Neural cell (in vitro differentiated cells): ENCODE data around the gene NRAS. TPM values are rescaled to one million over a fixed set of nuclear protein-coding genes. Genes with fewer than 3 reads are reported as not detected.

Source experiments
- H2AFZ ChIP-seq: fragments of 200-600, 300-800 bp; sonication (generic), shearing (Covaris generic); 2 replicates; pipeline ENCODE4 v1.6.0; 2014; ENCODE audit warnings: low read depth, mild to moderate bottlenecking, antibody characterized with exemption, low read length, moderate library complexity
- H3F3A ChIP-seq: fragments of 200-600 bp; shearing (Covaris generic); 2 replicates; pipeline ENCODE4 v1.6.1; 2016; ENCODE audit warnings: mild to moderate bottlenecking, moderate library complexity, mixed read lengths, antibody characterized with exemption, low read length; ENCODE audit not compliant: insufficient read depth, poor library complexity, severe bottlenecking
- H3K27ac ChIP-seq: fragments of 200-600, 300-800 bp; sonication (generic), shearing (Covaris generic); 2 replicates; pipeline ENCODE4 v1.5.1; 2014; ENCODE audit warnings: mild to moderate bottlenecking, low read length, moderate library complexity
- H3K27me3 ChIP-seq: fragments of 300-800, 200-600 bp; sonication (generic), shearing (Covaris generic); 2 replicates; pipeline ENCODE4 v1.6.0; 2014; ENCODE audit warnings: mild to moderate bottlenecking, low read depth, low read length, moderate library complexity; ENCODE audit not compliant: insufficient read depth
- H3K36me3 ChIP-seq: fragments of 300-800, 200-600 bp; sonication (generic), shearing (Covaris generic); 2 replicates; pipeline ENCODE4 v1.5.1; 2014; ENCODE audit warnings: mild to moderate bottlenecking, antibody characterized with exemption, low read length, moderate library complexity; ENCODE audit not compliant: insufficient read depth
- H3K4me2 ChIP-seq: fragments of 300-800, 200-600 bp; sonication (generic), shearing (Covaris generic); 2 replicates; pipeline ENCODE4 v1.6.0; 2014; ENCODE audit warnings: mild to moderate bottlenecking, low read length
- H3K4me3 ChIP-seq: fragments of 300-800, 200-600 bp; sonication (generic), shearing (Covaris generic); 2 replicates; pipeline ENCODE4 v1.5.1; 2014; ENCODE audit warnings: mild to moderate bottlenecking, low read length, moderate library complexity
- H3K79me2 ChIP-seq: fragments of 200-600 bp; shearing (Covaris generic); replicated peaks from 2 replicates; pipeline ENCODE4 v1.6.0; 2014; ENCODE audit warnings: mild to moderate bottlenecking, low read length, moderate library complexity; ENCODE audit not compliant: insufficient read depth
- H3K9ac ChIP-seq: fragments of 300-800, 200-600 bp; sonication (generic), shearing (Covaris generic); 2 replicates; pipeline ENCODE4 v1.6.1; 2016; ENCODE audit warnings: mild to moderate bottlenecking, low read length, mixed read lengths
- H3K9me2 ChIP-seq: fragments of 200-600 bp; shearing (Covaris generic); 2 replicates; pipeline ENCODE4 v1.6.1; 2016; ENCODE audit warnings: mild to moderate bottlenecking, low read length, mixed read lengths; ENCODE audit not compliant: insufficient read depth
- H3K9me3 ChIP-seq: fragments of 200-600, 300-800 bp; sonication (generic), shearing (Covaris generic); 2 replicates; pipeline ENCODE4 v1.6.1; 2016; ENCODE audit warnings: mild to moderate bottlenecking, mixed run types, low read length, moderate library complexity, mixed read lengths
- H4K20me1 ChIP-seq: fragments of 200-600 bp; shearing (Covaris generic); 2 replicates; pipeline ENCODE4 v1.6.1; 2016; ENCODE audit warnings: mild to moderate bottlenecking, mixed run types; ENCODE audit not compliant: insufficient read depth
- CTCF ChIP-seq: fragments of 450-650 bp; IDR thresholded peaks from 2 replicates; pipeline ENCODE4 v1.5.1; 2014; ENCODE audit warnings: antibody characterized with exemption, mild to moderate bottlenecking, moderate library complexity; ENCODE audit not compliant: poor library complexity, severe bottlenecking
- EP300 ChIP-seq: fragments of 450-650 bp; conservative IDR thresholded peaks from 2 replicates; pipeline ENCODE4 v1.6.1; 2014; ENCODE audit warnings: antibody characterized with exemption, mild to moderate bottlenecking, moderate library complexity; ENCODE audit not compliant: poor library complexity, severe bottlenecking
- EZH2 ChIP-seq: fragments of 200-600, 300-800 bp; shearing (Covaris generic), sonication (generic); IDR thresholded peaks from 2 replicates; pipeline ENCODE4 v1.6.1; 2014; ENCODE audit warnings: antibody characterized with exemption, low read length, borderline replicate concordance, mild to moderate bottlenecking; ENCODE audit not compliant: insufficient read depth, poor library complexity, severe bottlenecking
- MXI1 ChIP-seq: fragments of 450-650 bp; conservative IDR thresholded peaks from 2 replicates; pipeline ENCODE4 v1.6.1; 2014; ENCODE audit warnings: antibody characterized with exemption, mild to moderate bottlenecking; ENCODE audit not compliant: poor library complexity, severe bottlenecking
- POLR2AphosphoS5 ChIP-seq: IDR thresholded peaks from 2 replicates; pipeline ENCODE4 v1.6.1; 2012
- RAD21 ChIP-seq: fragments of 450-650 bp; conservative IDR thresholded peaks from 2 replicates; pipeline ENCODE4 v1.6.1; 2014; ENCODE audit warnings: antibody characterized with exemption, mild to moderate bottlenecking, moderate library complexity
- REST ChIP-seq: IDR thresholded peaks from 2 replicates; pipeline ENCODE4 v1.6.1; 2012; ENCODE audit warnings: borderline replicate concordance
- SMC3 ChIP-seq: fragments of 450-650 bp; conservative IDR thresholded peaks from 2 replicates; pipeline ENCODE4 v1.6.1; 2014; ENCODE audit warnings: antibody characterized with exemption, mild to moderate bottlenecking, moderate library complexity; ENCODE audit not compliant: poor library complexity
- TAF1 ChIP-seq: IDR thresholded peaks from 2 replicates; pipeline ENCODE4 v1.6.1; 2012; ENCODE audit warnings: low read depth
- polyA plus RNA-seq: library from polyadenylated mRNA; depleted of rRNA; stranded (reverse); fragments of >200 nt; gene quantifications from 2 replicates; pipeline ENCODE4 v1.2.3, GENCODE V29; 2014

Gene NRAS
- polyA plus RNA-seq, 1 donor from 2014 or later, result 56.5 TPM

DNA sequence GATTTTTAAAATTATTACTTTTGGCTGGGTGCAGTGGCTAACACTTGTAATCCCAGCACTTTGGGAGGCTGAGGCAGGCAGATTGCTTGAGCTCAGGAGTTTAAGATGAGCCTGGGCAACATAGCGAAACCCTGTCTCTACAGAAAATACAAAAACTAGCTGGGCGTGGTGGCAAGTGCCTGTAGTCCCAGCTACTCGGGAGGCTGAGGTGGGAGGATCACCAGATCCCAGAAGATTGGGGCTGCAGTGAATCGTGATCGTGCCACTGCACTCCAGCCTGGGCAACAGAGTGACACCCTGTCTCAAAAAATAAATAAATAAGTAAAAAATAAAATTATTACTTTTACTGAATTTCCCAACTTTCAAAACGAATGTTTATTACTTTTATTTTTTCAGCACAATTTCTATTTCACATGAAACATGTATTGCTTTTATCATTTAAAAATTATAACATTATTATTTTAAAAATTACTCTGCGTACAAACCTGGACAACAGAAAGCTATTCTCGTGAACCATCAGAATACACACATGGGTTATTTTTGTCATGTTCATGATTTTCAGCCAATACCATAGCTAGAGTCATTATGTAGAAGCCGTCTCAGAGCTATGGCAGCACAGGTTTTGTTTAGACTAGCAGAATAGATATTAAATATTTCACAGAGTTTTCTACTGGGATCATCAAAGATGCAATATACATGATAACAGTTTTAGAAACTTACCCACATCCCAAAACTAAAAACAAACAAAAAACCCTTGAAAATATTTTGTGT is 21.8 kb downstream of the NRAS start:
- no peaks in the 10 kb centered on the region for H3K9me2 ChIP-seq
- H3K27me3 ChIP-seq, result no peaks in the 10 kb centered on the region
- TF ChIP-seq EZH2 (no peak), CTCF (no peak), EP300 (no peak), MXI1 (no peak), REST (no peak), RAD21 (no peak), SMC3 (no peak)
- H3K4me3 ChIP-seq, result no peak overlapping the region
- no peaks in the 10 kb centered on the region for H3K36me3 ChIP-seq
- no peaks in the 10 kb centered on the region for H3F3A ChIP-seq
- no peaks in the 10 kb centered on the region for H3K9me3 ChIP-seq
- H3K9ac ChIP-seq, result no peak overlapping the region
- H3K79me2 ChIP-seq, result no peaks in the 10 kb centered on the region
- H2AFZ ChIP-seq, result no peak overlapping the region
- no peaks in the 10 kb centered on the region for H4K20me1 ChIP-seq
- H3K4me2 ChIP-seq, result no peak overlapping the region
- H3K27ac ChIP-seq, result no peak overlapping the region

GRCh38 chr1:114692947-114693346 is 23.6 kb downstream of the NRAS start:
- no peak overlapping the region for H3K4me3 ChIP-seq
- no peak overlapping the region for H3K27ac ChIP-seq
- no peak for TF ChIP-seq EP300
- TF ChIP-seq EZH2, result no peak
- no peak for TF ChIP-seq SMC3
- no peak for TF ChIP-seq CTCF
- no peak for TF ChIP-seq RAD21
- TF ChIP-seq MXI1, result no peak
- no peak for TF ChIP-seq TAF1
- no peak for TF ChIP-seq POLR2AphosphoS5
- no peak for TF ChIP-seq REST
- H3K36me3 ChIP-seq, result no peaks in the 10 kb centered on the region
- H4K20me1 ChIP-seq, result no peaks in the 10 kb centered on the region
- H2AFZ ChIP-seq, result no peak overlapping the region
- no peaks in the 10 kb centered on the region for H3K9me3 ChIP-seq
- H3K27me3 ChIP-seq, result no peaks in the 10 kb centered on the region
- no peaks in the 10 kb centered on the region for H3K9me2 ChIP-seq
- H3F3A ChIP-seq, result no peaks in the 10 kb centered on the region
- H3K9ac ChIP-seq, result no peak overlapping the region
- no peaks in the 10 kb centered on the region for H3K79me2 ChIP-seq
- no peak overlapping the region for H3K4me2 ChIP-seq
